GM12872 (cell line): Measurements from ENCODE around the gene HOXD9.
A peak's percentile ranks its signal among the peaks of the same experiment; 100 is the strongest.

Experiments
- TF ChIP-seq, protein P1 (sequence below): IDR thresholded peaks from 3 replicates; pipeline ENCODE4 v1.5.1; 2011; ENCODE audit warnings: low read depth, mild to moderate bottlenecking, low read length, moderate library complexity; ENCODE audit not compliant: insufficient read depth

Gene HOXD9

DNA sequence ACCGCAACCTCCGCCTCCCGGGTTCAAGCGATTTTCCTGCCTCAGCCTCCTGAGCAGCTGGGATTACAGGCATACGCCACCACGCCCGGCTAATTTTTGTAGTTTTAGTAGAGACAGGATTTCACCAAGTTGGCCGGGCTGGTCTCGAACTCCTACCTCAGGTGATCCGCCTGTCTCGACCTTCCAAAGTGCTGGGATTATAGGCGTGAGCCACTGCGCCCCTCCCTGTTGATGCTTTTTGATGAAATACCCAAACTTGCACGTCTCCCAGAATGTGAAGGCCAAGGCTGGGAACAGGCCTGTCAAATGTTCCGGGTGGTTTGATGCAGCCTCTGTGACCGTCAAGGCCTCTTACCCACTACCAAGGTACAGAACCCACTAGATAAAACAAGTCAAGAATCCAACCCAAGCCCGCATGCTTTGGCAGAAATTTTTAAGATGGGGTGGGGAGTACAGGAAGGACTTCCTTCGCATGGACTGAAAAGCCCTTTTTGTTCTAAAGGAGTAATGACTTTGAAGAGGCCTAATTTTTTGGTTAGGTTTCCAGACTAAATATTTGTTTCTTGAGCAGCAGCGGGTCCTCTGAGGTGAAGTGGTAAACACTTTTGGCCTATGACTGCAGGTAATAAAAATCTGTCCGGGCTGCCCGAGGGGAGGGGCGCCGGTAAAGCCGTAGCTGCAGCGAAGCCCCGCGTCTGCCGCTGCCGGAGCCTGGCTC, 35.0 kb upstream of the HOXD9 start:
- TF ChIP-seq, protein P1, sequence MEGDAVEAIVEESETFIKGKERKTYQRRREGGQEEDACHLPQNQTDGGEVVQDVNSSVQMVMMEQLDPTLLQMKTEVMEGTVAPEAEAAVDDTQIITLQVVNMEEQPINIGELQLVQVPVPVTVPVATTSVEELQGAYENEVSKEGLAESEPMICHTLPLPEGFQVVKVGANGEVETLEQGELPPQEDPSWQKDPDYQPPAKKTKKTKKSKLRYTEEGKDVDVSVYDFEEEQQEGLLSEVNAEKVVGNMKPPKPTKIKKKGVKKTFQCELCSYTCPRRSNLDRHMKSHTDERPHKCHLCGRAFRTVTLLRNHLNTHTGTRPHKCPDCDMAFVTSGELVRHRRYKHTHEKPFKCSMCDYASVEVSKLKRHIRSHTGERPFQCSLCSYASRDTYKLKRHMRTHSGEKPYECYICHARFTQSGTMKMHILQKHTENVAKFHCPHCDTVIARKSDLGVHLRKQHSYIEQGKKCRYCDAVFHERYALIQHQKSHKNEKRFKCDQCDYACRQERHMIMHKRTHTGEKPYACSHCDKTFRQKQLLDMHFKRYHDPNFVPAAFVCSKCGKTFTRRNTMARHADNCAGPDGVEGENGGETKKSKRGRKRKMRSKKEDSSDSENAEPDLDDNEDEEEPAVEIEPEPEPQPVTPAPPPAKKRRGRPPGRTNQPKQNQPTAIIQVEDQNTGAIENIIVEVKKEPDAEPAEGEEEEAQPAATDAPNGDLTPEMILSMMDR: no peak

DNA sequence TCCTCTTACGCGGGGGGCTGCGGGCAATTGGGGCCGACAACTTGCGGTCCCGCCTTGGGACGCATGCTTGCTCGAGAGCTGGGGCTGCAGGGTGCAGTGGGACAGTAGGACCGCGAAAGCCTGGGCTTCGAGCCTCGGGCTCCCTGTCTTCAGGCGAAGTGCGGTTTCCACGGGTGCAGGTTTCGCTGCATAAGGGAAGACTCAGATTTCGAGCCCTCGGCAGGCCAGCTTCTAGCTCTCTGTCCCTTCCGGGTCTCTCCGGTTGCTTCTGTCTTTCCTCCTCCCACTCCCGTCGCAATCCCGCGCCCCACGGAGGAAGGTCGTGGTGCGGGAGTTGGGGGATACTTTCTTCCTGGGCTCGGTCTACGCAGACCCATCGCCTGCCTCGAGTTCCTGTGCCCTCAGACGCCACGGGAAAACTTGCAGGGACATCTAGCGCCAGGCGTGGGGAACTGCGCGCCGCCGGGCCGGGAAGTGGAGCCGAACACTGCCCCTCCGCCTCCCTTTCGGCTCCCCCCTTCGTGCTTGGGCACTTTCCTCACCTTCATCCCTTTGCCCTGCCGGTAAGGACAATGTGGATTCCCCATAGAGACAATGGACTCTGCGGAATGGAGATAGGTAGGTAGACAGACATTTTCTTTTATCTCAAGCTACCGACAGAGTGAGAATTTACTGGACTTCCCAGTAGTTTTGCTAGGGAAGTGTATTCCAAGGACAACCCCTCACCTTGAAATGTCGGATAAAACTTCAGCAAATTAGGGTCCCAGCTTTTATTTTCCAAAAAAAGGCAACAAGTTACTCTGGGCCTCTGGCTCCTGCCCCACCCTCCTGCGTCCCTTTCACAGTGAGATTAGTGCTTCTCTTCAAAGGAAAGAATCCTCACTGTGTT, 34.2 kb upstream of the HOXD9 start:
- TF ChIP-seq, protein P1: peak; percentile 72

DNA sequence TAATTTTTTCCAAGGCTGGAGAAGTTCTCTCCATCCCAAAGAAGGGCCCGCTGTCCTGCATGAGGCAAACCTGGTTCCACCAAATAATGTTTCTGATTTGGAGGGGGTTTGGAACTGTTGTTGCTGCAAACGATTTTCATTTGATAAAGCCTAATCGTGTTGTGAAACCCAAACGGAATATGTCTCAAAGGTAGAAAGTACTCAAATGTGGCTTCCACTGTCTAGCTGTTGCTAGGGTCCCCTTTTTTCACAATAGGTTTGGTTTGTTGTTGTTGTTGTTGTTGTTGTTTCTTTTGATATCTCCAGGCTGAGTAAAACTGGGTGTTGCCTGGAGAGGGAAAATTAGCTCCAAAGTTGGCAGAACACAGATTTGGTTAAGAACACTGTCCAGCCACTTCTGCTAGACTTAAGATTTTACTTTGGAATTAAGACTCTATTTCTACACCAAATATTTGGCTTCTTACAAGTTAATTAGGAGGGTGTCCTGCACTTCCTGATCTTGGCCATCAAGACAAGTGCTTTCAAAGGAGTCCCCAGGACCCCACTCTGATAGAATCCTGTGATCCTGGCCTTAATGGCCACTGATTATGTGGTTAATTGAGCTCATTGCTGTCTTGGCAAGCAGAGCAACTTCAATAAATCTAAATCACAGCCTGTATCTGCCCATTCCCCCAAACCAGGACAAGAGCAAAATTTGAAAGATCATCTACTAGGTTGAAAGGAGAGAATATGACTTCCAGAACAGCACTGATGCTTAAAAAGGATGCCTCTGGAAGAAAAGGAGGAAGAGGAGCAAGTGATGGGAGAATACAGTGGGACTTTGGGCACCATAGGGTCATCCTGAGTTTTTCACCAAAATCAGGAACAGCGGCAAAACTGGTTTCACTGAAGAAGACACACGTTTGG, 33.3 kb upstream of the HOXD9 start:
- TF ChIP-seq, protein P1: no peak

DNA sequence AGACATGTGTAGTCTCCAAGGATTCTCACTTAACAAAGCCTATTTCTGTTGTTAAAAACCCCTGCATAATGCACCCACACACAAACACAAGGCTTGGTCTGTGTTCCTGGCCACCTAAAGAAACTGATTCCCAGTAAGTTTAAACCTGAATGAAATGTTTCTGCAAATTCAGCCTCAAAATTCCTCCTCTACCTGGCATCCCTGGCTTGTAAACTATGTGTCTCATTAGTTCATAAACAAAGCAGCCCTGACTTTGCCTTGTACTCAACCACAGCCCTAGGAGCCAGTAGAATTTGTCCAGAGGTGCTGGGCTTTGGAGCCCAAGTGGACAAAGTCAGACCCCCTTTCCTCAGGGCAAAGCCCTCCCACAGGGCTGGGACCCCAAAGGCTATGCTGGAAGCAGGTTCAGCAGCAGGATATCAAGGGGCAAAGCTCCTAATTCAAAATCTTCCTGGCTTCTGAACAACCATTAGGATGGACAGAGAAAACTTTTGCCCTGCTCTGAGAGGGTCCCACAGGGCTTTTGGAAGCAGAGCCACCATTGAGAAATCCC, 32.6 kb upstream of the HOXD9 start:
- TF ChIP-seq, protein P1: no peak

DNA sequence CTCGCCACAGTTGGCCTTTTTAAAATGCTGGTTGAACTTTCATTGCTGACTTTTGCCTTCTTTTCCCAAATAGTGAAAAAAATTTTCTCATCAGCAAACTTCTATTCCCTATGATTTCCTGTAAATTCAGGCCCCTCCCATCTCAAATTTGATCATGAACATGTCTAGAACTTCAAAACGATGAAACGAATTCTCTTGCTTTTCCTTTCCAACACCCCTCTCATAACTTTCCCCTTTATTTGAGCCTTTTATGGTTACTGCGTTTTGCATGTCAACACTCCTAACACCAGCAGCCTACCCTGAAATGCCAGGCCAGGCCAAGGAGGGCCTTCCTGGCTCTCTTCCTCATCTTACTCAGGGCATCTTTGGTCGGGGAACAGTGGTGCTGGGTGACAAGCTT, 31.7 kb upstream of the HOXD9 start:
- TF ChIP-seq, protein P1: no peak

DNA sequence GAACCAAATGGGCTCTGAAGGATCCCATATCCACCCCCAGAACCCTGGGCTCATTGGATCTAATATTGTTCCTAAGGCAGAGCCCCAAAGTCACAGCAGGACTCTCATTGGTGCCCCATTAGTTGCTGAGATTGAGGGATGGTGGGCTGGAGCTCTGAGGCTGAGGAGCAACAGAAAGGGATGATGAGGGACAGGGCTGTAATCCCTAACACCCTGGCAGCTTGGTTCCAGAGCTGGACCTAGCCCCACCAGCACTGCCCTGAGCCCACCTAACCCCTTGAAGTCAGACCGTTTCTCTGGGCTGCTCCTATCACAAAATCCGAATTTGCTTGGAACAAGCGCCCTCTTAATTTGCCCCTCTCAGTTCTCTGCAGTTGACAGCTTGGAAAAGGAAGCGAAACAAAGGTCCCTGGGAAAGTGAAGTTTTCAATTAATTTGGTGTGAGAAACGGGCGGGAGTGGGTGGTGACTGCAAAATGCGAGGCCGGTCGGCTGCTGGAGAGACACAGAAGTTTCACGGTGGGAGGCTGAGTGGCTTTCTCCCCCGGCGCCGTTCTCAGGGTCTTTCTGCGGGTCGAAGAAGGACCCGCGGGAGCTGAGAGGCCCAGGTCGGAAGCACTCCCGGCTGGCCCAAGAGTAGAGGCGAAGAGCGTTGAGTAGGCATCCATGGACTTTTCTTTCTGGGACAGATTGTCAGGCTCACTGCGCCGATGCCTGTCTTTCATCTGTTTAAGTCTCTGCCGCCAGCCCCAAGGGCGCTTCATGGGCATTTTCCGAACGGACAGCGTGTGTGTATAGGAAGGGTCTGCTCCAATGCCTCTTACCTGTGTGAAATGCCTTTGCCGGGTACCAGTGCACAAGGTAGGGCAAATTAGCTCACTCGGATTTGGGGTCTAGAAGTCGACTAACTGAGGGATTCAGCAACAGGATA, 30.9 kb upstream of the HOXD9 start:
- TF ChIP-seq, protein P1: no peak
